ENCODE data around the gene EIF4A2.
"Not testable (repeated sequence)": the region's sequence is repeated elsewhere in the genome, so short reads cannot be mapped to it uniquely, and the experiment has no call there.

Gene EIF4A2

GRCh38 chr3:186814100-186814499, 30.7 kb downstream of the EIF4A2 start:
- Histone ChIP-seq H3K36me3 (ENCODE audit: insufficient read depth, insufficient read length, low read length) (no peaks in the 10 kb centered on the region), H3K9ac (ENCODE audit: insufficient read length, low read depth) (no peak overlapping the region), H3K4me3 (ENCODE audit: insufficient read length, low read depth) (no peak overlapping the region), H3K9me3 (ENCODE audit: insufficient read depth, low read length) (peaks cover 10% of the 10 kb centered on the region; the same call in 1 of the 2 replicates), H3K27me3 (ENCODE audit: insufficient read depth, insufficient read length) (no peaks in the 10 kb centered on the region), H3K4me1 (ENCODE audit: insufficient read depth, insufficient read length) (peaks cover 5% of the 10 kb centered on the region)
- DNase-seq (ENCODE audit: low read depth, low spot score) = no peak
- TF ChIP-seq YY1 (IDR thresholded peaks at IDR 0.05; ENCODE audit: insufficient read depth, insufficient read length) = no peak
- no peak for TF ChIP-seq SUZ12 (IDR thresholded peaks at IDR 0.05; ENCODE audit: extremely low read depth, insufficient read depth, insufficient read length)
- no peak for TF ChIP-seq ZNF274 (IDR thresholded peaks at IDR 0.05; ENCODE audit: low read depth, low read length)

GRCh38 chr3:186815435-186815834, 32.1 kb downstream of the EIF4A2 start:
- Histone ChIP-seq H3K9ac (ENCODE audit: insufficient read length, low read depth) (no peak overlapping the region), H3K36me3 (ENCODE audit: insufficient read depth, insufficient read length, low read length) (no peaks in the 10 kb centered on the region), H3K9me3 (ENCODE audit: insufficient read depth, low read length) (peaks cover 10% of the 10 kb centered on the region; the same call in 1 of the 2 replicates), H3K4me3 (ENCODE audit: insufficient read length, low read depth) (no peak overlapping the region), H3K4me1 (ENCODE audit: insufficient read depth, insufficient read length) (peaks cover 5% of the 10 kb centered on the region), H3K27me3 (ENCODE audit: insufficient read depth, insufficient read length) (no peaks in the 10 kb centered on the region)
- no peak for TF ChIP-seq YY1 (IDR thresholded peaks at IDR 0.05; ENCODE audit: insufficient read depth, insufficient read length)
- no peak for TF ChIP-seq SUZ12 (IDR thresholded peaks at IDR 0.05; ENCODE audit: extremely low read depth, insufficient read depth, insufficient read length)
- TF ChIP-seq ZNF274 (IDR thresholded peaks at IDR 0.05; ENCODE audit: low read depth, low read length) = no peak
- no peak for DNase-seq (ENCODE audit: low read depth, low spot score)

- Histone ChIP-seq H3K4me1 (ENCODE audit: insufficient read depth, insufficient read length) (peaks cover 5% of the 10 kb centered on the region), H3K27me3 (ENCODE audit: insufficient read depth, insufficient read length) (no peaks in the 10 kb centered on the region), H3K9me3 (ENCODE audit: insufficient read depth, low read length) (no peaks in the 10 kb centered on the region), H3K9ac (ENCODE audit: insufficient read length, low read depth) (peak overlapping the region; percentile 6), H3K4me3 (ENCODE audit: insufficient read length, low read depth) (no peak overlapping the region), H3K36me3 (ENCODE audit: insufficient read depth, insufficient read length, low read length) (peaks cover 3% of the 10 kb centered on the region)
- TF ChIP-seq ZNF274 (IDR thresholded peaks at IDR 0.05; ENCODE audit: low read depth, low read length) = no peak
- no peak for TF ChIP-seq YY1 (IDR thresholded peaks at IDR 0.05; ENCODE audit: insufficient read depth, insufficient read length)
- no peak for TF ChIP-seq SUZ12 (IDR thresholded peaks at IDR 0.05; ENCODE audit: extremely low read depth, insufficient read depth, insufficient read length)
- DNase-seq (ENCODE audit: low read depth, low spot score) = no peak
These were observed 35.1 kb downstream of the EIF4A2 start for GRCh38 chr3:186818516-186818915.

- Histone ChIP-seq H3K9me3 (ENCODE audit: insufficient read depth, low read length) (no peaks in the 10 kb centered on the region), H3K4me3 (ENCODE audit: insufficient read length, low read depth) (no peak overlapping the region), H3K4me1 (ENCODE audit: insufficient read depth, insufficient read length) (peaks cover 5% of the 10 kb centered on the region), H3K9ac (ENCODE audit: insufficient read length, low read depth) (no peak overlapping the region), H3K27me3 (ENCODE audit: insufficient read depth, insufficient read length) (no peaks in the 10 kb centered on the region), H3K36me3 (ENCODE audit: insufficient read depth, insufficient read length, low read length) (peaks cover 3% of the 10 kb centered on the region)
- DNase-seq (ENCODE audit: low read depth, low spot score) = no peak
- no peak for TF ChIP-seq YY1 (IDR thresholded peaks at IDR 0.05; ENCODE audit: insufficient read depth, insufficient read length)
These were observed 35.6 kb downstream of the EIF4A2 start for GRCh38 chr3:186818956-186819355.

- H3K4me1 ChIP-seq (ENCODE audit: insufficient read depth, insufficient read length) = peaks cover 11% of the 10 kb centered on the region
- no peak overlapping the region for H3K4me3 ChIP-seq (ENCODE audit: insufficient read length, low read depth)
- no peak for TF ChIP-seq YY1 (IDR thresholded peaks at IDR 0.05; ENCODE audit: insufficient read depth, insufficient read length)
- TF ChIP-seq ZNF274 (IDR thresholded peaks at IDR 0.05; ENCODE audit: low read depth, low read length) = no peak
- TF ChIP-seq SUZ12 (IDR thresholded peaks at IDR 0.05; ENCODE audit: extremely low read depth, insufficient read depth, insufficient read length) = no peak
- peaks cover 3% of the 10 kb centered on the region for H3K36me3 ChIP-seq (ENCODE audit: insufficient read depth, insufficient read length, low read length)
- no peaks in the 10 kb centered on the region for H3K27me3 ChIP-seq (ENCODE audit: insufficient read depth, insufficient read length)
- peak overlapping the region; percentile 26 for H3K9ac ChIP-seq (ENCODE audit: insufficient read length, low read depth)
- H3K9me3 ChIP-seq (ENCODE audit: insufficient read depth, low read length) = no peaks in the 10 kb centered on the region
- DNase-seq (ENCODE audit: low read depth, low spot score) = peak; percentile 40
These were observed 38.3 kb downstream of the EIF4A2 start for GRCh38 chr3:186821429-186822387.

- not testable (repeated sequence) for H3K9ac ChIP-seq (ENCODE audit: insufficient read length, low read depth); H3K36me3 ChIP-seq (ENCODE audit: insufficient read depth, insufficient read length, low read length); H3K27me3 ChIP-seq (ENCODE audit: insufficient read depth, insufficient read length); H3K9me3 ChIP-seq (ENCODE audit: insufficient read depth, low read length); DNase-seq (ENCODE audit: low read depth, low spot score); H3K4me3 ChIP-seq (ENCODE audit: insufficient read length, low read depth)
- H3K4me1 ChIP-seq (ENCODE audit: insufficient read depth, insufficient read length) = peaks cover 11% of the 10 kb centered on the region
These were observed 39.0 kb downstream of the EIF4A2 start for GRCh38 chr3:186822388-186822759.

GRCh38 chr3:186823386-186823785, 40.0 kb downstream of the EIF4A2 start:
- H3K4me1 ChIP-seq (ENCODE audit: insufficient read depth, insufficient read length) = peaks cover 11% of the 10 kb centered on the region
- no peaks in the 10 kb centered on the region for H3K9me3 ChIP-seq (ENCODE audit: insufficient read depth, low read length)
- DNase-seq (ENCODE audit: low read depth, low spot score) = no peak
- H3K27me3 ChIP-seq (ENCODE audit: insufficient read depth, insufficient read length) = peaks cover 8% of the 10 kb centered on the region
- no peak overlapping the region for H3K9ac ChIP-seq (ENCODE audit: insufficient read length, low read depth)
- H3K36me3 ChIP-seq (ENCODE audit: insufficient read depth, insufficient read length, low read length) = peaks cover 3% of the 10 kb centered on the region
- no peak overlapping the region for H3K4me3 ChIP-seq (ENCODE audit: insufficient read length, low read depth)
- no peak for TF ChIP-seq YY1 (IDR thresholded peaks at IDR 0.05; ENCODE audit: insufficient read depth, insufficient read length)
- no peak for TF ChIP-seq ZNF274 (IDR thresholded peaks at IDR 0.05; ENCODE audit: low read depth, low read length)

Data from NT2/D1 (cell line).